GM19035 (cell line): ENCODE results near the gene CACNA2D3.

Source experiments
- ATAC-seq: cut with Tn5 transposase; IDR thresholded peaks from one replicate; pipeline ENCODE4 v1.9.1; 2021; ENCODE audit not compliant: unreplicated experiment

Gene CACNA2D3

GRCh38 chr3:55014081-55014480 lies 891.7 kb downstream of the CACNA2D3 start:
- no peak for ATAC-seq

GRCh38 chr3:55014906-55015305 lies 892.6 kb downstream of the CACNA2D3 start:
- ATAC-seq: no peak

GRCh38 chr3:55017876-55018275 lies 895.5 kb downstream of the CACNA2D3 start:
- no peak for ATAC-seq

GRCh38 chr3:55030938-55031337 lies 908.6 kb downstream of the CACNA2D3 start:
- no peak for ATAC-seq

GRCh38 chr3:55036883-55037577 lies 914.7 kb downstream of the CACNA2D3 start:
- no peak for ATAC-seq

GRCh38 chr3:55042591-55042990 lies 920.2 kb downstream of the CACNA2D3 start:
- no peak for ATAC-seq

GRCh38 chr3:55044486-55044885 lies 922.1 kb downstream of the CACNA2D3 start:
- no peak for ATAC-seq

- no peak for ATAC-seq
Observed at GRCh38 chr3:55059027-55059629, 936.8 kb downstream of the CACNA2D3 start.

GRCh38 chr3:55060896-55061719 lies 938.8 kb downstream of the CACNA2D3 start:
- ATAC-seq: no peak

- no peak for ATAC-seq
Observed at GRCh38 chr3:55061720-55062034, 939.3 kb downstream of the CACNA2D3 start.

GRCh38 chr3:55064164-55064563 lies 941.8 kb downstream of the CACNA2D3 start:
- ATAC-seq: no peak

GRCh38 chr3:55065331-55065730 lies 943.0 kb downstream of the CACNA2D3 start:
- ATAC-seq: no peak

- ATAC-seq: no peak
Observed at GRCh38 chr3:55066551-55067047, 944.2 kb downstream of the CACNA2D3 start.

GRCh38 chr3:55069950-55070349 lies 947.6 kb downstream of the CACNA2D3 start:
- ATAC-seq: no peak

GRCh38 chr3:55074796-55075195 lies 952.4 kb downstream of the CACNA2D3 start:
- no peak for ATAC-seq

- no peak for ATAC-seq
Observed at GRCh38 chr3:55075846-55076245, 953.5 kb downstream of the CACNA2D3 start.

- no peak for ATAC-seq
Observed at GRCh38 chr3:55077726-55078125, 955.4 kb downstream of the CACNA2D3 start.

- ATAC-seq: no peak
Observed at GRCh38 chr3:55078876-55079275, 956.5 kb downstream of the CACNA2D3 start.

- ATAC-seq: no peak
Observed at GRCh38 chr3:55085231-55085630, 962.9 kb downstream of the CACNA2D3 start.

GRCh38 chr3:55089211-55089610 lies 966.9 kb downstream of the CACNA2D3 start:
- ATAC-seq: no peak

GRCh38 chr3:55090291-55090690 lies 967.9 kb downstream of the CACNA2D3 start:
- ATAC-seq: no peak

- ATAC-seq: no peak
Observed at GRCh38 chr3:55090746-55091145, 968.4 kb downstream of the CACNA2D3 start.
